UCSD-AML1 (cell line): ENCODE results near the gene KCNJ4.
A peak's percentile ranks its signal among the peaks of the same experiment; 100 is the strongest.
"Not testable (repeated sequence)": the region's sequence is repeated elsewhere in the genome, so short reads cannot be mapped to it uniquely, and the experiment has no call there.

Source experiments
- DNase-seq: peaks from one replicate; lab custom pipeline; 2025; ENCODE audit not compliant: unreplicated experiment; lab: John Stamatoyannopoulos, UW

KCNJ4 gene

DNA sequence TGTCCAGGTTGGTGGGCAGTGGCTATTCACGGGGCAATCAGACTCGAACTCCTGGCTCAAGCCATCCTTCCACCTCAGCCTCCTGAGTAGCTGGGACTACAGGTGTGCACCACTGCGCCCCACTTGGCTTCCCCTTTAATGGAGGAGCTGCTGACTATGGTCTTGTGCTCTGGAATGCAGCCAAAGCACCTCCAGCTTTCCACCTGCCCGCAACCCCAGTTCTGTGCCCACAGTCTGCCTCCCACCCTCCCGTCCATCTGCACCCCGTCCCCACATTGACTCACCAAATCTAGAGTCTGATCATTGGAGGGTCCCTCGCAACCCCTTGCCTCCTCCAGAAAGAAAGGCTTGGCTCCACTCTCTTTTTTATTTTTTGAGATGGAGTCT, 41.0 kb downstream of the KCNJ4 start:
- DNase-seq: no peak

DNA sequence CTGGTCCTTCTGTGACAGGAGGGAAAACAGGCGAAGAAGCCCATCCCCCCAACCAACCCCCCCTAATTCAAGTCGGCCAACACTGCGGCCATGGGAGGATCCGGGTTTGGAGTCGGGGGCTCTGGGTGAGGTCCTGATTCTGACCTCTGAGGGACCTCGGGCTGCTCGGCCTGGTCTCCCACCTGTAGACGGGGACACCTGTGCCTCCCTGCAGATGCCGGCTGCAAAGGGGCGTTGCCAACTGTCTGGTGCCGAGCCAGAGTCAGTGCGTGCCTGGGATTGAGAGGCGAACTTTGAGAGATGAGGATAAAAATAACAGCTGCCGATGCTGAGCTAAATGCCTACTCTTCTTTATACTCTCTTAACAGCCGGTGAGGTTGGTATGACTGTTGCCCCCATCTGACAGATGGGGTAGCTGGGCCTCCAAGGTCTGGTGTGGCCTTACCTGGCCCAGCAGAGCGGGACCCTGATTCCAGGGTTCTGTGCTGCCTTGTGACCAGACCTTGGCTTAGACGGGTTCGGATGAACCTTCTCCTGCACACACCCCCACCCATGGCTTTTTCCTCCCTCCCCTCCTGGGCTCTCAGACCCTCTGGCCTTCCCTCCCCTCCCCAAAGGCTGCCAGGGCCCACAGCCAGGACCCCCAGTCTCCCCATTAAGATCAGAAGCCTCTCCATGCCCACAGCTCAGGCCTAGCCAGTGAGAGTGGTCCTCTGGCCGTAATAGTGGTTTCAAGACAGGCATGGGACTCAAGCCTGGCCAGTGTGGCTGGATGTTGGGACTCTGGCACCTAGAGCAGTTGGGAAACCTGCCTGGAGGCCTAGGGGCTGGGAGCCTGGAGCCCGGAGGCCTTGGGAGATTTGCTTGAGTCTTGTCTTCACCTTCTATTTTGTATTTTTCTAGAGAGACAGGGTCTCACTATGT, 41.7 kb downstream of the KCNJ4 start:
- no peak for DNase-seq

DNA sequence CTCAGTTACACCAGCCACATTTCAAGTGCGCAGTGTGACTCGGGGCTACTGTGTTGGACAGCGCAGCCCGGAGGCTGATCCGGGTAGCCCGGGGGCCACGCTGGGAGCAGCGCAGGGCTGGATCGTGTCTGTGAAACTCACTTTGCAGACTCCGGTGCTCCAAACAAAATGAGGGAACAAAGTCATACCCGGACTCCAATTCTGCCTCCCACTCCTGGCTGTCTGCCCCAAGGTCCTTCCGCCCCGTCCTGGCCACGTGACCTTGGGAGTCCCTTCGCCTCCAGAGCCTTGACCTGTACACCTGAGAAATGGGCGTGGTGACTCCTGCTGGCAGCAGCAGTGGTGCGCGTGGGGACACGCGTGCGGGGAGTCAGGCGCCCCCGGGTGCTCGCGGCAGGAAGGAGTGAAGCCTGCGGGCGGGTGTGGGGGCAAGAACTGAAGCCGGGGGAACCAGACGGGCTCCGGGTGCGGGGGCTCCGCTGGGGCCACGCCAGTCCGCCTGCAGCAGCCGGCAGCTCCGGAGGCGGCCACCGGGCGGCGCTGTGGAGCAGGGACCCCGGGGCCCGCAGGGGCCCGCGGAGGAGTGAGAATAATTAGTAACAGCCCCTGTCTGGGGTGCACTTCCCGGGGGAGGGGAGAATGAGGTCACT, 42.4 kb downstream of the KCNJ4 start:
- DNase-seq: no peak

GRCh38 chr22:38411016-38411415, 44.0 kb downstream of the KCNJ4 start:
- no peak for DNase-seq

DNA sequence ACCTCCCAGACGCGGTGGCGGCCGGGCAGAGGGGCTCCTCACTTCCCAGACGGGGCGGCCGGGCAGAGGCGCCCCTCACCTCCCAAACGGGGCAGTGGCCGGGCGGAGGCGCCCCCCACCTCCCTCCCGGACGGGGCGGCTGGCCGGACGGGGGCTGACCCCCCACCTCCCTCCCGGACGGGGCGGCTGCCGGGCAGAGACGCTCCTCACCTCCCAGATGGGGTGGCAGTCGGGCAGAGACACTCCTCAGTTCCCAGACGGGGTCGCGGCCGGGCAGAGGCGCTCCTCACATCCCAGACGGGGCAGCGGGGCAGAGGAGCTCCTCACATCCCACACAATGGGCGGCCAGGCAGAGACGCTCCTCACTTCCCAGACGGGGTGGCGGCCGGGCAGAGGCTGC, 45.1 kb downstream of the KCNJ4 start:
- DNase-seq: not testable (repeated sequence)

DNA sequence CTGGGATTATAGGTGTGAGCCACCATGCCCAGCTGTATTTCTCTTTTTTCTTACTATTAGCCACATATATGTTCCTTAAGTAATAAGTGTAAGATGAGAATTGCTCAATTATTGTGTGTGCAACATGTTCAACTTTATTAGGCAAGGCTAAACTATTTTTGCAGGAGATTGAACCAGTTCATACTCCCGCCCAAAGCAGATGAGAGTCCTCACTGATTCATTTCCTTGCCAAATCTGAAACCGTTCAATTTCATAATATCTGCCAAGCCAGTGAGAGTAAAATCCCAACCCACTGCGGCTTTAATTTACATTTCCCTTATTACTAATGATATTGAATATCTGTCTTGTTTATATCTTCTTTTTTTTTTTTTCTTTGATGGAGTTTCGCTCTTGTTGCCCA, 48.4 kb downstream of the KCNJ4 start:
- DNase-seq: no peak

- no peak for DNase-seq
These were observed 50.6 kb downstream of the KCNJ4 start for GRCh38 chr22:38404419-38404818.

DNA sequence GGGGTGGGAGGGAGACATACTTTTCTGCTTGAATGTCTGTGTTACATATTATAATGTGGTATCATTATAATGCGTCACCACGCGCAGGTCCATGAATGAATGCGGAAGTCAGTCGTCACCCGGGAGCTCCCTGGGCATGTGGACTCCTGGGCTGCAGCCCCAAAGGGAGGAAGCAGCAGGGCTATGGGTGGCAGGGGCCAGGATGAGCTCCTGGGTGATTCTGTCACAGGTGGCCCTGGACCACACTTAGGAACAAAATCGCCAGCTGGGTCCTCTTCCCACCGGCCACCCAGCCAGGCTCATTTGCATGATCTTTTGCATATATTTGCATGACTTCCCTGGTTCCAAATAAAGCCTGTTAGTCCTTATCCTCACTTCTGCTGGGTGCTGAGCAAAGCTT, 51.2 kb downstream of the KCNJ4 start:
- DNase-seq: no peak

GRCh38 chr22:38402204-38402603, 52.8 kb downstream of the KCNJ4 start:
- no peak for DNase-seq

DNA sequence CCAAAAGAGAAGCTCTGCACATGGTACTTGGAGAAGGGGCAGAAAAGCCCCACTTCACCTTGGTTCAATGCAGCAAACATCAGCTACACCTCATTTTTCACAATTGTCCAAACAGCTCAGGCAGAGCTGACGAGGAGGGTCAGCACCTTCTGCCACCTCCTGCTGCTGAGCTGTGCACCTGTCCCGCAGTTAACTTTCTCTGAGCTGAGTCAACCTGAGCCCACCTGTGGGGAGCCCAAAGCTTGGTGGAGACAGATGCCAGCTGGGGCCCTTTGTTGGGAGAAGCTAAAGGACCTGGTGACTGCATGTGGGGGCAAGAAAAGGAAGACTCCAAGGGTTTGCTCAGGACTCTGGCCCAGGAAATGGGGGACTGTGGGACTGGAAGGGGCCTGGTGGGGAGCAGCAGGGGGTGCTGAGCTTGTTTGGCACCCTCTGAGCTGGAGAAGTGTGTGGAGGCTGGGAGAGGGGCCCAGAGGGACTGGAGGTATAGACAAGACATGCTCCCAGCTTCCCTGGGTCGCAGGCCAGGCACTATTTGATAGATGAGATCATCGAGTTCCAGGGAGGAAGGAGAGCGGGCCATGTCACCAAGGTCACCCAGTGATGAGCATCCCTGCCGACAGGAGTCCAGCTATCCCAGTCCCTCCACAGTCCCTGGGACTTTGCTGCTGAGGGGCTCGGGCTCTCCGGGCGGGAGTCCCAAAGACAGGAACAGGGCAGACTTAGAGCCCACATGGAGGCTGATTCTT, 53.5 kb downstream of the KCNJ4 start:
- DNase-seq: no peak

DNA sequence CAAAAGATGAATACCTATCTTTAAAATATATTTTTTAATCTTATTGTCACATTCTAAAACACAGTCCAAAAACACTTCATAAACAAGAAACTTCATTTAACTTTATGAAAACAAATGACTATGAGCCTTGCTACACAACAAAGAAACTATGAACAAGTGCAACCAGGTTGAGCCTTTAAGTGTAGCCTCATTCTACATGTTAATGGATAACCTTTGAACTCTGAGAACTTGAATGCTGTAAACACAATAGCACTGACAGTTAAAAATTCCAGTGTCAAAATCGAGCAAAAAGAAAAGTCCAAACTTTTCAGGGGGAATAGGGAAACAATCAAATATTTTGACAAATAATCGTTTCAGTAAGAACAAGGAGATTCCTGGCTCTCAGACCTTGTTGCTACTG, 54.7 kb downstream of the KCNJ4 start:
- DNase-seq: not testable (repeated sequence)

DNA sequence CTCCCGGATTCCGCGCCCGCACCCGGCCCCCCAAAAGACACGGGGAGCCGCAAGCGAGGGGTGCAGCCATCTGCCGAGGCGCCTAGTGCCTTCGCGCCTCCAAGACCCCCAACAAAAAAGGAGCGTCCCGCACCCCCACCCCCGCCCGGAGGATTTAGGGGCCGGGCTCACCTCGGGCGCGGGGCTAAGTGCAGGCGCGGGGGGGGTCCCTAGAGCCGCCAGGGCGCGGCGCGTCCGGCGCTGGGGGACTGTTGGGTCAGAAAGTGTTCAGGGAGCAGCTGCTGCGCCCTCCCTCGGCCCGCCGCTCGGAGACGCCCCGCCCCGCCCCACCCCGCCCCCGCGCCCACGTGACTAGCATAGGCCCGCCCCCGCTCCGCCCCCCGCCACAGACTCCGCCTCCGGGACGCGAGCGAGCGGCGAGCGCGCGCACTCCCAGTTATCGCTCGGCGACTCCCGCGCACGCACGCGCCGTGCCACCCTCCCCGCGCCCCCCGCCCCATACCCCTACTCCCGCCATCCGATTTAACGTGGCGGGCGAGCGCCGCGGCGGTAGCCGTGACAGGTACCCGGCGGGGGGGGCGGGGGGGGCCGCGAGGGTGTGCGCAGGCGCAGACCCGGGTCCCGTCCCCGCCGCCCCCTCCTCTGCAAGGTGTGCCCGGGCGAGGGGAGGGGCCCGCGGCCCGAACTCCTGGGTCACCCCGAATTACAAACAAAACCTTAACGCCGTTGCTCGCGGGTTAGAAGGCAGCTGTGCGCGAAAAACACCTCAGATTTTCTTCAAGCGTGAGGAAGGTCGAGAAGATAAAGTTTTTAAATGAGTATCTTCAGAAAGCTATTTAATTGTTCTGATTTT, 56.2 kb downstream of the KCNJ4 start:
- peak; percentile 83 for DNase-seq

- DNase-seq: peak; percentile 68
These were observed 56.8 kb downstream of the KCNJ4 start for GRCh38 chr22:38398181-38398608.

DNA sequence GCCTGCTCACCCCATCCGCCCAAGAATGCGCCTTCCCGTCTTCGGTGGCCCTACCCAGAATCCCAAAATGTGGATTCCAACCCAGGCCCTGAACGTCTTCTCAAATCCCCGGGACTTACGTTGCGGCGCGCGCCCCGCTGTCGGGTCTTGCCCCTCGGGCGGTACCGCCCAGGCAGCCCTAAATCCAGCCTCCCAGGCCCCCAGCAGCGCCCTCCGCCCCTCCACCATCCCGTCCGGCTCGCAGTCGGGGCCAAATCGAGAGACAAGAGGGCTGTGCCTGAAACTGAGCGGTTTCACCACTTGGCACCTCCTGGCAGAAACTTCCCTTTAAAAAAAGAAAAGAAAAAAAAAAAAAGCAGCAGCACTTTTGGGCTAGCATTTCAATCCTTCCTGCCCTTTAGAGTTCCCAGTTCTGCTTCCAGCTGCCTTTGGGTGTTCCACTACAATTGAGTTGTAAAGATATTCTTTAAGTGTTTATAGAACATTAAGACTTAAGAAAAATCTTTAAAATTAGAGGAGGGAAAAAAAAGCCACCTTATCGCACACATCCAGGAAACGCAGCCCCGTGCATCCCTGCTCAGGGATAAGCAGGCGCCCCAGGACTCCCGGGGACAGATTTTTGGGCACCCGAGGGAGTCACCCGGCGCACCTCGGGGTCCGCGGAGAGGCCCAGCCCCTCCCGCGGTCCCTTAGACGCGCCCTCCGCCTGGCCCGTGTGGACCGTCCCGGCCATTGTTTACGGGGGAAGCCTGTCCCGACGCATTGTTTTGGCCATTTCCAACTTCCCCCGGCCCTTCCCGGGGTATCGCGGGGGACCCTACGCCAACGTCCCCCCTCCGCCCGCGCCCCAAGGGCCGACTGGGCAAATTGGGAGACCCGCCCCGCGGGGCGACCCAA, 57.6 kb downstream of the KCNJ4 start:
- DNase-seq: peak; percentile 66

DNA sequence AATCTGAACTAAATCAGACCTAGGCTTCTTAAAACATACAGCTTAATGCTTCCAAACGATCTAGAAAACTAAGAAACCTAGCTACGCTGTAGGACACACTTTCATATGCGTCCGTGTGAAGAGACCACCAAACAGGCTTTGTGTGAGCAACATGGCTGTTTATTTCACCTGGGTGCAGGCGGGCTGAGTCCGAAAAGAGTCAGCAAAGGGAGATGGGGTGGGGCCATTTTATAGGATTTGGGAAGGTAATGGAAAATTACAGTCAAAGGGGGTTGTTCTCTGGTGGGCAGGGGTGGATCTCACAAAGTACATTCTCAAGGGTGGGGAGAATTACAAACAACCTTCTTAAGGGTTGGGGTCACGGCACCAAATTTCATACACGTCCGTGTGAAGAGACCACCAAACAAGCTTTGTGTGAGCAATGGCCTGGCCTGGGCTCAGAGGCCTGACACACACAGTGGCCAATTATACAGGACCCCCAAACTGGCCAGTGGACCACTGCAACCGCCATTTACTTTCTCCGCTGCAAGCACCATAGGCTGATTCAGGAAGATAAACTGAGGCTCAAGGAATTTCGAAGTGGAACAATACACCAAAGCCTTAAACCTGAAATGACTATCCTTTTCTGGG, 58.4 kb downstream of the KCNJ4 start:
- not testable (repeated sequence) for DNase-seq

GRCh38 chr22:38395944-38396343, 59.1 kb downstream of the KCNJ4 start:
- DNase-seq: not testable (repeated sequence)

DNA sequence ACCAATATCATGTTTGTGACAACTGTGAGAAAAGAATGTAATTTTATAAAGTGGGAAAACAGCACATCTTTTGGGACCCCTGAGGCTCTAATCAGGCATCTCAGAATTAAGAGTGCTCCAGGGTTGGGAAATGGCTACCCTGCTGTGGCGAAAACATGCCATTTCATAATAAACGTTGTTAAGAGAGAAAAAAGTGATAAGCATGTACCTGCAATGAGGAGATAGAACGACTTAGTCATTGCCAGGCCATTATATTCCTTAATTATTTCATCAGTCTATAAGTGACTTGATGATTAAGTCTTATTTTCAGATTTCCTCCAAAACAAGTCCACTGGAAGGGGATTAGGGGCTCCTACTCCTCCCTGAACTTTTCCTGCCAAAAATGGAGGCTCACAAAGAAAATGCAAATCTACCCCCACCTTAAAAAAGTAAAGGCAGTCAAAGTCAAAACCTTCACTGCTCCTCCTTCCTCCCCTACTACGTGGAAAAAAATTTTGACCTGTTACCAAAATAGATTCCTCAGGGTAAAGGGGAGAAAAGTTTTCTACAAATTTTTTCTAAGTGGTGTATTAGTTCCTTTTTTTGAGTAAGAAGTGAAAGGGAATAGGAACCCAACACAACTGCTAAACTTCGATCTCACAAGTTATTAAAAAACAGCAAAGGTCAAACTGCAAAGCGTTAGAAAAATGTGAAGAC, 59.9 kb downstream of the KCNJ4 start:
- DNase-seq: not testable (repeated sequence)

DNA sequence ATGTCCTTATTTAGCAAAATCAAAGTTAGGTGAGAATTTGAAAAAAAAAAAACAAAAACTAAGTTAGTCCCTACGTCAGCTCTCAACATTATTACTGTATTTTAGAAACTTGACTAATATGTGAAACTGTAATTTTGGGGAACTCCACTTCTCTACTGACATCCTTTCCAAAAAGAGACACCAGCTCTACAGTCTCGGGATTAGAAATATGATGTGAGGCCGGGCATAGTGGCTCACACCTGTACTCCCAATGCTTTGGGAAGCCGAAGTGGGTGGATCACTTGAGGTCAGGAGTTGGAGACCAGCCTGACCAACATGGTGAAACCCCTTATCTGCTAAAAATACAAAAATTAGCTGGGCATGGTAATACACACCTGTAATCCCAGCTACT, 65.6 kb downstream of the KCNJ4 start:
- DNase-seq: not testable (repeated sequence)
